ENCODE data around the gene BORCS5. TPM values are rescaled to one million over a fixed set of nuclear protein-coding genes. Genes with fewer than 3 reads are reported as not detected.
A peak's percentile ranks its signal among the peaks of the same experiment; 100 is the strongest.

BORCS5 gene
- total and polyA plus RNA-seq, 2 of the 4 experiments (the other 2 are of a cell fraction), result 14.4 to 18.3 TPM

DNA sequence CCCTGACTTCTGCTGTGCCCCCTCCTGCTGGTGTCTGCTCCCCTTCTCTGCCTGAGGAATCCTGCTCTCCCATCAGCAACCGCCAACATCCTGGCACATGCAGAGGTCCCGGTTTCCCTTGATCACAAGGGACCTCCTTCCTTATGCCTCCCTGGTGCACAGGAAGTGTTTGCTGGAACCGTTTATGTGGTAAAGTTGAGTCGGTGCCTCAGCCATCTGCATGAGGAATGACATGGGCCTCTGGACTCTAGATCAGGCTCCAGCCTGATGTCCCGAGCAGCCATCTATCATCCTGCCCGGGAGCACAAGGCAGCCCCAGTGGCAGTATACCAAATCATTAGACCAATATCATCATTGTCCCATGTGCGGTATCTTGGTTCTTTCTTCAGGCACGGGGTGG is 90.4 kb downstream of the BORCS5 start:
- Histone ChIP-seq H2BK20ac (ENCODE audit: low read depth, low read length) (no peak overlapping the region), H2BK120ac (ENCODE audit: low read depth, low read length) (no peak overlapping the region), H3K36me3 (ENCODE audit: control insufficient read depth, insufficient read depth, low read length) (no peaks in the 10 kb centered on the region), H3K4me1 (ENCODE audit: control insufficient read depth, insufficient read depth, low read length) (peaks cover 14% of the 10 kb centered on the region), H2AFZ (replicated peaks; ENCODE audit: low read length, poor library complexity) (peak overlapping the region; percentile 16), H4K5ac (ENCODE audit: low read depth, low read length) (no peak overlapping the region), H3K56ac (ENCODE audit: extremely low read depth, insufficient read depth, low read length) (no peak overlapping the region), H3K4ac (ENCODE audit: low read depth, low read length) (no peak overlapping the region), H2BK5ac (ENCODE audit: low read depth, low read length, poor library complexity, severe bottlenecking) (no peak overlapping the region), H3K18ac (ENCODE audit: low read depth, low read length) (no peak overlapping the region), H3K27ac (ENCODE audit: insufficient read depth, low read length) (no peak overlapping the region), H4K91ac (ENCODE audit: insufficient read depth, low read depth, low read length) (no peak overlapping the region), H4K8ac (ENCODE audit: low read depth in 2 of 2, low read length in 2 of 2) (no peak overlapping the region), H3K4me3 (ENCODE audit: insufficient read depth, low read depth, low read length) (no peak overlapping the region), H3K9me1 (ENCODE audit: insufficient read depth, low read length) (peaks cover 3% of the 10 kb centered on the region; the same call in 1 of the 2 replicates), H2BK15ac (ENCODE audit: low read depth, low read length) (no peak overlapping the region; the same call in 2 of the 3 replicates), H3K14ac (replicated peaks; ENCODE audit: low read depth, low read length) (no peak overlapping the region), H3K4me2 (ENCODE audit: low read depth, low read length) (no peak overlapping the region), H4K20me1 (ENCODE audit: insufficient read depth, low read length) (no peaks in the 10 kb centered on the region), H2AK9ac (replicated peaks; ENCODE audit: low read depth, low read length, poor library complexity) (no peak overlapping the region), H3K9ac (ENCODE audit: low read depth, low read length) (no peak overlapping the region), H3K79me1 (ENCODE audit: low read depth in 1 of 2, low read length in 2 of 2) (peaks cover 0 to 9% of the 10 kb centered on the region in 2 experiments; a peak in 1 of 4 replicates), H3K27me3 (ENCODE audit: control insufficient read depth, insufficient read depth, low read length) (no peaks in the 10 kb centered on the region), H3K9me3 (ENCODE audit: control insufficient read depth, insufficient read depth, low read length) (no peaks in the 10 kb centered on the region), H2AK5ac (ENCODE audit: low read depth, low read length) (no peak overlapping the region), H3K23ac (ENCODE audit: low read depth, low read length) (no peak overlapping the region)
- ChIA-PET POLR2A (ENCODE audit: unreplicated experiment) (no interaction called here), CTCF (interaction anchor here (1.0 kb wide), 2 partner anchors 9 kb away, joined by 3 to 4 read pairs; no protein-coding TSS in a partner anchor)
- in situ Hi-C loops (cut with MboI; ENCODE audit: low sequenced_read_pairs) (no loop called here), intact Hi-C loops (cut with micrococcal nuclease) (no loop called here), dilution Hi-C loops (cut with HindIII; ENCODE audit: low sequenced_read_pairs, unreplicated experiment) (no loop called here)
- ATAC-seq (ENCODE audit: low read depth) (no peak), DNase-seq (no peak)
- WGBS, 2 experiments (ENCODE audit: extremely low coverage in 2 of 2, insufficient read length in 1 of 2), result no CpG with 5 or more reads among the region's 8 CpGs
- TF ChIP-seq SMC3 (IDR thresholded peaks at IDR 0.05; ENCODE audit: low read depth, low read length) (no peak), CTCF (conservative IDR thresholded peaks at IDR 0.05; ENCODE audit: low read depth, low read length) (no peak), NFE2L2 (IDR thresholded peaks at IDR 0.05; ENCODE audit: low read depth, low read length) (no peak), RCOR1 (IDR thresholded peaks at IDR 0.05; ENCODE audit: insufficient replicate concordance, low read length) (no peak), RAD21 (IDR thresholded peaks at IDR 0.05; ENCODE audit: low read length) (no peak), POLR2A (IDR thresholded peaks at IDR 0.05; ENCODE audit: low read depth, low read length) (no peak), USF2 (IDR thresholded peaks at IDR 0.05; ENCODE audit: low read depth, low read length) (no peak), MAFK (IDR thresholded peaks at IDR 0.05; ENCODE audit: low read depth, low read length) (no peak), MXI1 (IDR thresholded peaks at IDR 0.05; ENCODE audit: borderline replicate concordance, low read depth, low read length) (no peak), RFX5 (IDR thresholded peaks at IDR 0.05; ENCODE audit: low read depth, low read length) (no peak), BHLHE40 (IDR thresholded peaks at IDR 0.05; ENCODE audit: low read depth, low read length) (no peak), FOS (IDR thresholded peaks at IDR 0.05; ENCODE audit: low read depth, low read length) (no peak), CEBPB (IDR thresholded peaks at IDR 0.05; ENCODE audit: low read depth, low read length) (no peak), MAZ (IDR thresholded peaks at IDR 0.05; ENCODE audit: borderline replicate concordance, low read depth, low read length) (no peak)
- TF ChIP-seq, protein P1, sequence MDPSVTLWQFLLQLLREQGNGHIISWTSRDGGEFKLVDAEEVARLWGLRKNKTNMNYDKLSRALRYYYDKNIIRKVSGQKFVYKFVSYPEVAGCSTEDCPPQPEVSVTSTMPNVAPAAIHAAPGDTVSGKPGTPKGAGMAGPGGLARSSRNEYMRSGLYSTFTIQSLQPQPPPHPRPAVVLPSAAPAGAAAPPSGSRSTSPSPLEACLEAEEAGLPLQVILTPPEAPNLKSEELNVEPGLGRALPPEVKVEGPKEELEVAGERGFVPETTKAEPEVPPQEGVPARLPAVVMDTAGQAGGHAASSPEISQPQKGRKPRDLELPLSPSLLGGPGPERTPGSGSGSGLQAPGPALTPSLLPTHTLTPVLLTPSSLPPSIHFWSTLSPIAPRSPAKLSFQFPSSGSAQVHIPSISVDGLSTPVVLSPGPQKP (IDR thresholded peaks at IDR 0.05; ENCODE audit: borderline replicate concordance, low read depth, low read length), result no peak
- BruUV-seq (replicated peaks), result no TSS peak

Data from IMR-90 (cell line).